Nephron progenitor cell (in vitro differentiated cells): ENCODE data around the gene SEPTIN10.

ENCODE experiments used
- DNase-seq: peaks from one replicate; pipeline ENCODE4 v3.0.0; 2021
- H3K27ac Mint-ChIP-seq: 2 replicates; pipeline ENCODE4 v1.8.0; 2021; ENCODE audit warnings: mild to moderate bottlenecking, moderate library complexity, mixed read lengths
- H3K27me3 Mint-ChIP-seq: 2 replicates; pipeline ENCODE4 v1.8.0; 2021; ENCODE audit warnings: mild to moderate bottlenecking, low read depth, mixed read lengths; ENCODE audit not compliant: poor library complexity
- H3K36me3 Mint-ChIP-seq: 2 replicates; pipeline ENCODE4 v1.8.0; 2021; ENCODE audit warnings: low read depth, mixed read lengths
- H3K4me1 Mint-ChIP-seq: 2 replicates; pipeline ENCODE4 v1.8.0; 2021; ENCODE audit warnings: mixed read lengths
- H3K4me3 Mint-ChIP-seq: 2 replicates; pipeline ENCODE4 v1.8.0; 2021; ENCODE audit warnings: mild to moderate bottlenecking, moderate library complexity, mixed read lengths
- H3K9me3 Mint-ChIP-seq: 2 replicates; pipeline ENCODE4 v1.8.0; 2021; ENCODE audit warnings: mild to moderate bottlenecking, moderate library complexity, mixed read lengths
- TF ChIP-seq, protein P1 (sequence below): fragments of 200-600 bp; sonication (generic); IDR thresholded peaks from 2 replicates; pipeline ENCODE4 v1.5.0; 2021; ENCODE audit warnings: antibody characterized with exemption

SEPTIN10 gene

DNA sequence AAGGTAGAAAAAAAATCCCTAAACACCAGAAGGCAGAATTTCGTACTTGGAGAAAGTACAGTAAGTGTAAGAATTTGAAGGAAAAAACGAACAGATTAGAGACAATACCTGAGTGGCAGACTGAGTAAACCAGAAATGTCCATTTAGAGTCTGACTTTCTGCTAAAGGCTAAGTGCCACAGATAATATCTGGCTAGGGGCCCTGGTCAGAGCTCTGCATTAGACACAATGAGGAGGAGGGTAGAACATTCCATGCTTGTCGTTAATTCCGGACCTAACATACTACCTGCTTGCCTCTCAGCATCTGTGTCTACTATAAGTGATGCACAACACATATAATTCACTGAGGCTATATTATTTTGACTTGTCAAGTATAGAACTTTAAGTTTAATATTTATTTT, 18.1 kb downstream of the SEPTIN10 start:
- H3K9me3 Mint-ChIP-seq: peaks cover 4% of the 10 kb centered on the region
- peak overlapping the region; percentile 1 for H3K27ac Mint-ChIP-seq
- H3K4me1 Mint-ChIP-seq: peaks cover 46% of the 10 kb centered on the region
- no peak for DNase-seq
- no peaks in the 10 kb centered on the region for H3K27me3 Mint-ChIP-seq
- TF ChIP-seq, protein P1, sequence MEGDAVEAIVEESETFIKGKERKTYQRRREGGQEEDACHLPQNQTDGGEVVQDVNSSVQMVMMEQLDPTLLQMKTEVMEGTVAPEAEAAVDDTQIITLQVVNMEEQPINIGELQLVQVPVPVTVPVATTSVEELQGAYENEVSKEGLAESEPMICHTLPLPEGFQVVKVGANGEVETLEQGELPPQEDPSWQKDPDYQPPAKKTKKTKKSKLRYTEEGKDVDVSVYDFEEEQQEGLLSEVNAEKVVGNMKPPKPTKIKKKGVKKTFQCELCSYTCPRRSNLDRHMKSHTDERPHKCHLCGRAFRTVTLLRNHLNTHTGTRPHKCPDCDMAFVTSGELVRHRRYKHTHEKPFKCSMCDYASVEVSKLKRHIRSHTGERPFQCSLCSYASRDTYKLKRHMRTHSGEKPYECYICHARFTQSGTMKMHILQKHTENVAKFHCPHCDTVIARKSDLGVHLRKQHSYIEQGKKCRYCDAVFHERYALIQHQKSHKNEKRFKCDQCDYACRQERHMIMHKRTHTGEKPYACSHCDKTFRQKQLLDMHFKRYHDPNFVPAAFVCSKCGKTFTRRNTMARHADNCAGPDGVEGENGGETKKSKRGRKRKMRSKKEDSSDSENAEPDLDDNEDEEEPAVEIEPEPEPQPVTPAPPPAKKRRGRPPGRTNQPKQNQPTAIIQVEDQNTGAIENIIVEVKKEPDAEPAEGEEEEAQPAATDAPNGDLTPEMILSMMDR: no peak
- no peak overlapping the region for H3K4me3 Mint-ChIP-seq
- peaks cover 44% of the 10 kb centered on the region for H3K36me3 Mint-ChIP-seq

DNA sequence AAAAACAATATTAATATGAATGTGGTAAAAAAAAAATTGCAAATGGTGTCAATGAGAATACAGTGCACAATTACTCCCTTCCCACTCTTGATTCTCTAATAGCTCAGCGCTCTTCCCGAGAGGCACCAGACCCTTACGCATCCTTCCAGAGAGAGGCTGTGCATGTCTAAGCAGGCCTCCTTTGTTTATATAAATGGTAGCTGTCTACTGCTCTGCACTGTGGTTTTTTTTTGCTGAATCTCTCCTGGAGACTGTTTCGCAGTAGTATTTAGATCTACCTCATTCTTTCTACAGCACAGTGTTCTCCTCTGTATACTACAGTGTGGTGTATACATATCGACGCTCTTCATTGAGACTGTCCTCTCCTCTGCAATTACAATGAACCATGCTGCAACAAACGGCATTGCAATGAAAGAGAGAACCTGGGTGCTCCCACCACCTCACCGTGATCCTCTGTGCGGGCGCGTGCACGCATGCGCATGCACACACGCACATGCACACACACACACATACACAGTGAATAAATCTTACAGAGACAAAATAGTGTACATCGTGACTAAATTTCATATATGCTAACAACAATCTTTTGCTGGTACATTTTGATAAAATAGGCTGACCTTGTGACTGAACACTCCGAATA, 19.4 kb downstream of the SEPTIN10 start:
- H3K4me1 Mint-ChIP-seq: peaks cover 40% of the 10 kb centered on the region
- TF ChIP-seq, protein P1: no peak
- peak overlapping the region; percentile 85 for H3K27ac Mint-ChIP-seq
- no peak overlapping the region for H3K4me3 Mint-ChIP-seq
- no peak for DNase-seq
- H3K36me3 Mint-ChIP-seq: peaks cover 44% of the 10 kb centered on the region
- peaks cover 4% of the 10 kb centered on the region for H3K9me3 Mint-ChIP-seq
- H3K27me3 Mint-ChIP-seq: no peaks in the 10 kb centered on the region

DNA sequence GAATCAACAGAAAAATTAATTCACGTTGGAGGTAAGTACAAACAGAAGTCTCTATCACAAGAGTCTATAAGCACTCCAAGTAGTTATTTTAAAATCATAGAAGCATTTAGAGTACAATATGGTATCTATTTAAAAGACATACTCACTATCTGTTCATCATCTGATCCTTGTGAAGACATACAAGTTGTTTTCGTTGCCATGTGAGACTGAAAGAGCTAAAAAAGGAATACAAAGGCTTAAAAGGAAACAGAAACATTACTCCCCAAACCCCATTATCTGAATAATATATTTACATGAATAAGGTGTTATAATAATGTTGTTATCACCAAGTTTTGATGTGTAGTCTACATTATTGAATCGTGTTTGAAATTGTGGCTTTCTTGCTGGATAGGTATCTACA, 20.9 kb downstream of the SEPTIN10 start:
- H3K9me3 Mint-ChIP-seq: peaks cover 7% of the 10 kb centered on the region
- no peaks in the 10 kb centered on the region for H3K27me3 Mint-ChIP-seq
- TF ChIP-seq, protein P1: no peak
- no peak overlapping the region for H3K27ac Mint-ChIP-seq
- no peak for DNase-seq
- peaks cover 49% of the 10 kb centered on the region for H3K36me3 Mint-ChIP-seq
- H3K4me1 Mint-ChIP-seq: peaks cover 33% of the 10 kb centered on the region
- H3K4me3 Mint-ChIP-seq: no peak overlapping the region

DNA sequence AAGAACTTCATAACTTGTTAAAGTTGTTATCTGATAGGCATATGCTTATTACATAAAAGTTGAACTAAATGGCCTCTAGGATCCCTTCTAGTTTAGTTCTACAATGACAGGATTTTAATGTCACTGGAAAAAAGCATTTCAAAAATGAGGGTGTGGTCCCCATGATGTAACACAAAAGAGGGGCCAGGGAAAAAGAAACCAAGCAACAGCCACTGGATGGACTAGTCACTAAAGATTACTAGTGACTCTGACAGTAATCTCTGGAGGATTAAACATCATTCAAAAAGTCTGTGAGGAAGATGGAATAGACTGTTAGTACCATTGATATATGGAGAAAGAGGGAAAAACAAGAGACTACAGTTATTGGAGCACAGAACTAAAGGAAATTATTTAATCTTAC, 22.6 kb downstream of the SEPTIN10 start:
- no peak for DNase-seq
- TF ChIP-seq, protein P1: no peak
- no peaks in the 10 kb centered on the region for H3K27me3 Mint-ChIP-seq
- peaks cover 8% of the 10 kb centered on the region for H3K9me3 Mint-ChIP-seq
- H3K4me3 Mint-ChIP-seq: no peak overlapping the region
- H3K4me1 Mint-ChIP-seq: peaks cover 38% of the 10 kb centered on the region
- peaks cover 66% of the 10 kb centered on the region for H3K36me3 Mint-ChIP-seq
- H3K27ac Mint-ChIP-seq: no peak overlapping the region

DNA sequence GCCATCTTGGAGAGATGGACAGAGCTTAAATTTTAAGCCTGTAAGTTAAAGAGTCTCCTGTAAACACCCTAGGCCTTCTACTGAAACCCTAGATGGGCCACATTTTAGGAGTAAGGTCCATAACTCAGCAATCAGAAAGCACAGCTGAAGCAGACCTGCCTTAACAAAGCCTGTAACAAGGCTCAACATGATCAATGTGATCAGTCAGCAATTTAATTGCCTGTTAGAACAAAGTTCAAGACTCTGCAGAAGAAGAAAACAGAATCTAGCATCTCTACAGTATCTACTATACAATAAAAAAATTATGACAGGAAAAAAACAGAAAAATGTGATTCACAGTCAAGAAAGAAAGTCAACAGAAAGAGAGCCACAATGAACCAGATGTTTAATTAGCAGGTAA, 27.1 kb downstream of the SEPTIN10 start:
- TF ChIP-seq, protein P1: no peak
- H3K27ac Mint-ChIP-seq: peak overlapping the region; percentile 7
- H3K9me3 Mint-ChIP-seq: peaks cover 5% of the 10 kb centered on the region
- no peak for DNase-seq
- H3K4me1 Mint-ChIP-seq: peaks cover 33% of the 10 kb centered on the region
- H3K36me3 Mint-ChIP-seq: peaks cover 74% of the 10 kb centered on the region
- no peak overlapping the region for H3K4me3 Mint-ChIP-seq
- H3K27me3 Mint-ChIP-seq: no peaks in the 10 kb centered on the region
